GM12892 (cell line): ENCODE measurements around the gene SPINDOC.

ENCODE experiments used
- POLR2AphosphoS5 ChIP-seq: IDR thresholded peaks from 2 replicates; pipeline ENCODE4 v1.6.1; 2011; ENCODE audit warnings: low read depth, low read length, control low read depth
- TAF1 ChIP-seq: IDR thresholded peaks from 2 replicates; pipeline ENCODE4 v1.6.1; 2011; ENCODE audit warnings: low read depth, mild to moderate bottlenecking, control low read depth, low read length, borderline replicate concordance

DNA sequence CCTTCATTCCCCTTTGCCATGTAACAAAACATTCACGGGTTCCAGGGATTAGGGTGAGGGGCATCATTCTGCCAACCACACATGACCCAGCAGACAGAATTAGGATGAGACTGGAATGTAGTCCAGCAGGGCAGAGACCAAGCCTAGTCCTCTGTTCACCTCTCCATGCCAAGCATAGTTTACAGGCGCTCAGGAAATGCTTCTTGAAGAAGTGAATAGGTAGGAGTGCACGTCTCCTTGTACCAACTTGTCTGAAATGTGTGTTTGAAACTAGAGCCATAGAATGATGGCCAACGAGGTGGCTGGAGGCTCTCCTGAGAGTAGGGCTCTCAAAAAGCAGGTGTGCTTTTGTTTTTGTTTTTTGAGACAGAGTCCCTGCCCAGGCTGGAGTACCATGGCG is 8.2 kb downstream of the SPINDOC start:
- TF ChIP-seq POLR2AphosphoS5 (no peak), TAF1 (no peak)
